ENCODE measurements around the gene PLXNB2. TPM values are rescaled to one million over a fixed set of nuclear protein-coding genes. Genes with fewer than 3 reads are reported as not detected.
A peak's percentile ranks its signal among the peaks of the same experiment; 100 is the strongest.

PLXNB2 gene
- polyA plus RNA-seq, 1 of the 3 experiments (the other 2 are of a cell fraction) = 108 TPM

- Histone ChIP-seq H3K9me3 (no peaks in the 10 kb centered on the region), H3K36me3 (replicated peaks in 1 of 2; ENCODE audit: control insufficient read depth in 1 of 2, insufficient read depth in 2 of 2, low read length in 1 of 2) (no peaks in the 10 kb centered on the region), H3K79me2 (ENCODE audit: insufficient read depth) (peaks cover 12% of the 10 kb centered on the region), H3K4me2 (peak overlapping the region; percentile 80), H3K4me1 (ENCODE audit: control insufficient read depth in 1 of 2, insufficient read depth in 2 of 2, low read depth in 1 of 2, low read length in 1 of 2) (peaks cover 6 to 12% of the 10 kb centered on the region in 2 experiments; a peak in 2 of 4 replicates), H3K9me2 (no peaks in the 10 kb centered on the region), H3F3A (replicated peaks; ENCODE audit: insufficient read depth) (peaks cover 18% of the 10 kb centered on the region), H2AFZ (ENCODE audit: low read depth) (0 out of 2 replicates have a peak overlapping the region, but pooled peaks have one; percentile 51), H3K4me3 (ENCODE audit: low read depth in 2 of 2, low read length in 1 of 2) (peak overlapping the region; percentile 59 to 75), H3K9ac (peak overlapping the region; percentile 68), H4K20me1 (ENCODE audit: insufficient read depth) (no peaks in the 10 kb centered on the region), H3K27me3 (ENCODE audit: insufficient read depth) (no peaks in the 10 kb centered on the region), H3K27ac (ENCODE audit: low read depth in 2 of 2, low read length in 1 of 2) (no peak overlapping the region; a peak in 1 of 4 replicates)
- peak; percentile 55 for DNase-seq
- ChIA-PET POLR2A (interaction anchor here (0.8 to 1.5 kb wide), 2 partner anchors 19 to 74 kb away, joined by 4 to 5 read pairs; partner anchors contain the start of gene PLXNB2), CTCF (interaction anchor here (0.5 to 8.0 kb wide), 24 partner anchors 11 to 295 kb away, joined by 3 to 101 read pairs (median 4); partner anchors contain the start of genes HDAC10, MAPK12, PLXNB2 and TUBGCP6)
- 40% methylated on average over 18 of the region's 56 CpGs for WGBS (ENCODE audit: low lambda C conversion rate)
- TF ChIP-seq POLR2AphosphoS5 (IDR thresholded peaks at IDR 0.05; ENCODE audit: low read depth, low read length) (no peak), SMC3 (IDR thresholded peaks at IDR 0.05; ENCODE audit: low read depth, low read length) (no peak), CTCF (IDR thresholded peaks at IDR 0.05) (0 out of 2 replicates have a peak, but pooled peaks have one; percentile 7), NFIC (IDR thresholded peaks at IDR 0.05; ENCODE audit: borderline replicate concordance) (no peak), ZBTB33 (IDR thresholded peaks at IDR 0.05; ENCODE audit: borderline replicate concordance, low read depth) (no peak), TEAD4 (IDR thresholded peaks at IDR 0.05; ENCODE audit: borderline replicate concordance, insufficient read depth) (no peak), USF1 (IDR thresholded peaks at IDR 0.05; ENCODE audit: borderline replicate concordance, low read depth) (no peak), IRF3 (IDR thresholded peaks at IDR 0.05; ENCODE audit: low read depth, low read length) (no peak)
These were observed 18.9 kb upstream of the PLXNB2 start for GRCh38 chr22:50326225-50326955.

Data from SK-N-SH (cell line).